ENCODE results near the gene RMP24.

RMP24 gene

GRCh38 chr18:35983818-35984217 is 11.3 kb downstream of the RMP24 start:
- Histone ChIP-seq H3K79me2 (ENCODE audit: insufficient read depth, low read length) (no peaks in the 10 kb centered on the region), H4K20me1 (ENCODE audit: control insufficient read depth, insufficient read depth, insufficient read length) (no peaks in the 10 kb centered on the region), H3T11ph (ENCODE audit: low read length) (no peak overlapping the region), H2AFZ (ENCODE audit: low read length) (no peak overlapping the region), H4K91ac (ENCODE audit: insufficient read length, low read depth, low read length) (no peak overlapping the region), H3K14ac (ENCODE audit: insufficient read depth, low read length) (no peak overlapping the region), H3K9ac (ENCODE audit: extremely low read depth, insufficient read length, low read length) (no peak overlapping the region), H3K23me2 (ENCODE audit: insufficient read length, low read depth, low read length, poor library complexity, severe bottlenecking) (no peaks in the 10 kb centered on the region), H3K9me3 (ENCODE audit: control insufficient read depth, low read depth, low read length) (no peaks in the 10 kb centered on the region), H3K4me1 (ENCODE audit: insufficient read depth, low read length) (no peaks in the 10 kb centered on the region), H3K4me2 (ENCODE audit: insufficient read depth, insufficient read length, low read length) (no peak overlapping the region), H4K8ac (replicated peaks; ENCODE audit: insufficient read length, low read depth, low read length) (no peak overlapping the region), H2BK15ac (ENCODE audit: low read depth, low read length) (no peak overlapping the region), H4K5ac (ENCODE audit: insufficient read length, low read depth, low read length) (no peak overlapping the region), H3K4ac (ENCODE audit: low read depth, low read length) (no peak overlapping the region), H2BK20ac (ENCODE audit: low read depth, low read length, poor library complexity, severe bottlenecking) (no peak overlapping the region), H3K23ac (ENCODE audit: insufficient read length, low read depth, low read length) (no peak overlapping the region), H3K27me3 (ENCODE audit: insufficient read depth, low read length) (no peaks in the 10 kb centered on the region), H2BK12ac (ENCODE audit: insufficient read length, low read depth, low read length) (no peak overlapping the region), H3K79me1 (ENCODE audit: insufficient read depth, low read depth, low read length, poor library complexity, severe bottlenecking) (no peaks in the 10 kb centered on the region), H2BK120ac (ENCODE audit: low read depth, low read length, poor library complexity, severe bottlenecking) (no peak overlapping the region), H3K18ac (ENCODE audit: insufficient read length, low read depth, low read length) (no peak overlapping the region), H2BK5ac (ENCODE audit: insufficient read length, low read length) (no peak overlapping the region), H3K56ac (ENCODE audit: insufficient read length, low read depth, low read length) (no peak overlapping the region), H2AK5ac (ENCODE audit: insufficient read length, low read length) (no peak overlapping the region), H3K27ac (ENCODE audit: insufficient read length, low read depth, low read length) (no peak overlapping the region)
- Mint-ChIP-seq H3K27me3 (ENCODE audit: low read depth) (no peaks in the 10 kb centered on the region), H3K4me1 (no peaks in the 10 kb centered on the region), H3K27ac (peak overlapping the region in 1 of 3 experiments; percentile 60; a peak in 1 of 7 replicates), H3K9me3 (no peaks in the 10 kb centered on the region), H3K4me3 (no peak overlapping the region), H3K36me3 (ENCODE audit: insufficient read depth in 1 of 3, low read depth in 3 of 3) (peaks cover 14 to 47% (median 27%) of the 10 kb centered on the region in 3 experiments; a peak in 6 of 7 replicates)
- DNase-seq, result no peak
- WGBS (ENCODE audit: extremely low coverage, insufficient read length, low lambda C conversion rate), result no CpG with 5 or more reads among the region's 5 CpGs
- no peak for TF ChIP-seq CTCF (conservative IDR thresholded peaks at IDR 0.05)

Measured in H9 (cell line).